SK-N-SH treated with all-trans-retinoic acid at 6 μM for 48 hours (cell line): ENCODE measurements around the gene ITIH4.

Experiments
- ARNTL ChIP-seq: fragments of 450-650 bp; formaldehyde crosslinking; IDR thresholded peaks from 2 replicates; pipeline ENCODE4 v1.5.0; 2020; ENCODE audit warnings: low read depth, mild to moderate bottlenecking, moderate library complexity, borderline replicate concordance
- ESRRG ChIP-seq: fragments of 250-450 bp; sonication (Bioruptor Pico); IDR thresholded peaks from 2 replicates; pipeline ENCODE4 v1.6.1; 2021; ENCODE audit warnings: mild to moderate bottlenecking
- GLIS3 ChIP-seq: fragments of 250-450 bp; sonication (Bioruptor Pico); IDR thresholded peaks from 2 replicates; pipeline ENCODE4 v1.5.0; 2020; ENCODE audit warnings: mild to moderate bottlenecking, moderate library complexity
- ISL1 ChIP-seq: fragments of 250-450 bp; sonication (Bioruptor Pico); IDR thresholded peaks from 2 replicates; pipeline ENCODE4 v2.1.2; 2022; ENCODE audit warnings: mild to moderate bottlenecking, moderate library complexity
- OSR1 ChIP-seq: fragments of 250-450 bp; sonication (Bioruptor Pico); IDR thresholded peaks from 2 replicates; pipeline ENCODE4 v1.8.0; 2022; ENCODE audit warnings: moderate library complexity, mild to moderate bottlenecking, inconsistent platforms
- PPARA ChIP-seq: fragments of 250-450 bp; sonication (Bioruptor Pico); IDR thresholded peaks from 2 replicates; pipeline ENCODE4 v1.5.0; 2020; ENCODE audit warnings: mild to moderate bottlenecking, borderline replicate concordance
- SNAI2 ChIP-seq: fragments of 250-450 bp; sonication (Bioruptor Pico); IDR thresholded peaks from 2 replicates; pipeline ENCODE4 v1.5.0; 2020; ENCODE audit warnings: mild to moderate bottlenecking, moderate library complexity
- TCF4 ChIP-seq: fragments of 250-450 bp; sonication (Bioruptor Pico); IDR thresholded peaks from 2 replicates; pipeline ENCODE4 v1.8.0; 2021; ENCODE audit warnings: mild to moderate bottlenecking, moderate library complexity, borderline replicate concordance
- TOX ChIP-seq: fragments of 250-450 bp; sonication (Bioruptor Pico); IDR thresholded peaks from 2 replicates; pipeline ENCODE4 v1.8.0; 2021; ENCODE audit warnings: mild to moderate bottlenecking, moderate library complexity, borderline replicate concordance
- ZFP3 ChIP-seq: fragments of 250-450 bp; sonication (Bioruptor Pico); IDR thresholded peaks from 2 replicates; pipeline ENCODE4 v1.5.0; 2020; ENCODE audit warnings: mild to moderate bottlenecking, moderate library complexity
- TF ChIP-seq, protein P1 (sequence below): fragments of 250-450 bp; sonication (Bioruptor Pico); IDR thresholded peaks from 2 replicates; pipeline ENCODE4 v1.5.0; 2020; ENCODE audit warnings: mild to moderate bottlenecking, moderate library complexity
- TF ChIP-seq, protein P2 (sequence below): fragments of 250-450 bp; sonication (Bioruptor Pico); IDR thresholded peaks from 2 replicates; pipeline ENCODE4 v1.8.0; 2021; ENCODE audit warnings: low read depth, mild to moderate bottlenecking, moderate library complexity, borderline replicate concordance
- TF ChIP-seq, protein P3 (sequence below): fragments of 250-450 bp; sonication (Bioruptor Pico); IDR thresholded peaks from 2 replicates; pipeline ENCODE4 v1.5.1; 2021; ENCODE audit warnings: mild to moderate bottlenecking, moderate library complexity
- TF ChIP-seq, protein P4 (sequence below): fragments of 250-450 bp; sonication (Bioruptor Pico); IDR thresholded peaks from 2 replicates; pipeline ENCODE4 v1.8.0; 2020; ENCODE audit warnings: mild to moderate bottlenecking, moderate library complexity, borderline replicate concordance

DNA sequence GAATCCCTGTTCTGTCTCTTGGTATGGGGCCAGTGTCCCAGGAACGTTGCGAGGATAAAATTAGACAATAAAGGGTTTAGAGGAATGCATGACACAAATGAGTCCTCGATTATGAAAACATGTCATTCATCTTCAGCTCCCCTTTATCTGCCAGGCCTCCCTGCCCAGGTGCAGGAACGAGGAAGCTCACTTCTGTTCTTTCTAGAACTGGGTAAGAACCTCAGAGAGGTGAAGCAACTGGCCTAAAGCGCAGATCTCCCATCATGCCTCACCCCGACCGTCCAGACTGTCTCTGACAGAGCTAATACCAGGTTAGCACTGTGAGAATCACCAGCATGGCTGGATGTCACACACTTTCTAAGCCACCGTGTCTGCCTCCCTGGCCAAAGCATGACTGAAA lies 54.6 kb downstream of the ITIH4 start:
- TF ChIP-seq ZFP3 (CRISPR knock-in tag), result no peak
- TF ChIP-seq PPARA, result no peak
- no peak for TF ChIP-seq TOX (CRISPR knock-in tag)
- TF ChIP-seq, protein P1, sequence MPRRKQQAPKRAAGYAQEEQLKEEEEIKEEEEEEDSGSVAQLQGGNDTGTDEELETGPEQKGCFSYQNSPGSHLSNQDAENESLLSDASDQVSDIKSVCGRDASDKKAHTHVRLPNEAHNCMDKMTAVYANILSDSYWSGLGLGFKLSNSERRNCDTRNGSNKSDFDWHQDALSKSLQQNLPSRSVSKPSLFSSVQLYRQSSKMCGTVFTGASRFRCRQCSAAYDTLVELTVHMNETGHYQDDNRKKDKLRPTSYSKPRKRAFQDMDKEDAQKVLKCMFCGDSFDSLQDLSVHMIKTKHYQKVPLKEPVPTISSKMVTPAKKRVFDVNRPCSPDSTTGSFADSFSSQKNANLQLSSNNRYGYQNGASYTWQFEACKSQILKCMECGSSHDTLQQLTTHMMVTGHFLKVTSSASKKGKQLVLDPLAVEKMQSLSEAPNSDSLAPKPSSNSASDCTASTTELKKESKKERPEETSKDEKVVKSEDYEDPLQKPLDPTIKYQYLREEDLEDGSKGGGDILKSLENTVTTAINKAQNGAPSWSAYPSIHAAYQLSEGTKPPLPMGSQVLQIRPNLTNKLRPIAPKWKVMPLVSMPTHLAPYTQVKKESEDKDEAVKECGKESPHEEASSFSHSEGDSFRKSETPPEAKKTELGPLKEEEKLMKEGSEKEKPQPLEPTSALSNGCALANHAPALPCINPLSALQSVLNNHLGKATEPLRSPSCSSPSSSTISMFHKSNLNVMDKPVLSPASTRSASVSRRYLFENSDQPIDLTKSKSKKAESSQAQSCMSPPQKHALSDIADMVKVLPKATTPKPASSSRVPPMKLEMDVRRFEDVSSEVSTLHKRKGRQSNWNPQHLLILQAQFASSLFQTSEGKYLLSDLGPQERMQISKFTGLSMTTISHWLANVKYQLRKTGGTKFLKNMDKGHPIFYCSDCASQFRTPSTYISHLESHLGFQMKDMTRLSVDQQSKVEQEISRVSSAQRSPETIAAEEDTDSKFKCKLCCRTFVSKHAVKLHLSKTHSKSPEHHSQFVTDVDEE (CRISPR knock-in tag), result no peak
- no peak for TF ChIP-seq SNAI2 (CRISPR knock-in tag)
- TF ChIP-seq ISL1, result no peak
- TF ChIP-seq GLIS3 (CRISPR knock-in tag), result no peak
- TF ChIP-seq, protein P2, sequence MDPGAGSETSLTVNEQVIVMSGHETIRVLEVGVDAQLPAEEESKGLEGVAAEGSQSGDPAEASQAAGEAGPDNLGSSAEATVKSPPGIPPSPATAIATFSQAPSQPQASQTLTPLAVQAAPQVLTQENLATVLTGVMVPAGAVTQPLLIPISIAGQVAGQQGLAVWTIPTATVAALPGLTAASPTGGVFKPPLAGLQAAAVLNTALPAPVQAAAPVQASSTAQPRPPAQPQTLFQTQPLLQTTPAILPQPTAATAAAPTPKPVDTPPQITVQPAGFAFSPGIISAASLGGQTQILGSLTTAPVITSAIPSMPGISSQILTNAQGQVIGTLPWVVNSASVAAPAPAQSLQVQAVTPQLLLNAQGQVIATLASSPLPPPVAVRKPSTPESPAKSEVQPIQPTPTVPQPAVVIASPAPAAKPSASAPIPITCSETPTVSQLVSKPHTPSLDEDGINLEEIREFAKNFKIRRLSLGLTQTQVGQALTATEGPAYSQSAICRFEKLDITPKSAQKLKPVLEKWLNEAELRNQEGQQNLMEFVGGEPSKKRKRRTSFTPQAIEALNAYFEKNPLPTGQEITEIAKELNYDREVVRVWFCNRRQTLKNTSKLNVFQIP, result no peak
- TF ChIP-seq, protein P3, sequence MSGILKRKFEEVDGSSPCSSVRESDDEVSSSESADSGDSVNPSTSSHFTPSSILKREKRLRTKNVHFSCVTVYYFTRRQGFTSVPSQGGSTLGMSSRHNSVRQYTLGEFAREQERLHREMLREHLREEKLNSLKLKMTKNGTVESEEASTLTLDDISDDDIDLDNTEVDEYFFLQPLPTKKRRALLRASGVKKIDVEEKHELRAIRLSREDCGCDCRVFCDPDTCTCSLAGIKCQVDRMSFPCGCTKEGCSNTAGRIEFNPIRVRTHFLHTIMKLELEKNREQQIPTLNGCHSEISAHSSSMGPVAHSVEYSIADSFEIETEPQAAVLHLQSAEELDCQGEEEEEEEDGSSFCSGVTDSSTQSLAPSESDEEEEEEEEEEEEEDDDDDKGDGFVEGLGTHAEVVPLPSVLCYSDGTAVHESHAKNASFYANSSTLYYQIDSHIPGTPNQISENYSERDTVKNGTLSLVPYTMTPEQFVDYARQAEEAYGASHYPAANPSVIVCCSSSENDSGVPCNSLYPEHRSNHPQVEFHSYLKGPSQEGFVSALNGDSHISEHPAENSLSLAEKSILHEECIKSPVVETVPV (CRISPR knock-in tag), result no peak
- TF ChIP-seq, protein P4, sequence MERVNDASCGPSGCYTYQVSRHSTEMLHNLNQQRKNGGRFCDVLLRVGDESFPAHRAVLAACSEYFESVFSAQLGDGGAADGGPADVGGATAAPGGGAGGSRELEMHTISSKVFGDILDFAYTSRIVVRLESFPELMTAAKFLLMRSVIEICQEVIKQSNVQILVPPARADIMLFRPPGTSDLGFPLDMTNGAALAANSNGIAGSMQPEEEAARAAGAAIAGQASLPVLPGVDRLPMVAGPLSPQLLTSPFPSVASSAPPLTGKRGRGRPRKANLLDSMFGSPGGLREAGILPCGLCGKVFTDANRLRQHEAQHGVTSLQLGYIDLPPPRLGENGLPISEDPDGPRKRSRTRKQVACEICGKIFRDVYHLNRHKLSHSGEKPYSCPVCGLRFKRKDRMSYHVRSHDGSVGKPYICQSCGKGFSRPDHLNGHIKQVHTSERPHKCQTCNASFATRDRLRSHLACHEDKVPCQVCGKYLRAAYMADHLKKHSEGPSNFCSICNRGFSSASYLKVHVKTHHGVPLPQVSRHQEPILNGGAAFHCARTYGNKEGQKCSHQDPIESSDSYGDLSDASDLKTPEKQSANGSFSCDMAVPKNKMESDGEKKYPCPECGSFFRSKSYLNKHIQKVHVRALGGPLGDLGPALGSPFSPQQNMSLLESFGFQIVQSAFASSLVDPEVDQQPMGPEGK, result no peak
- TF ChIP-seq TCF4 (CRISPR knock-in tag), result no peak
- TF ChIP-seq OSR1 (CRISPR knock-in tag), result no peak
- TF ChIP-seq ARNTL, result no peak
- no peak for TF ChIP-seq ESRRG (CRISPR knock-in tag)
